Measurements from ENCODE around the gene TMEM255A.
"Not testable (repeated sequence)": the region's sequence is repeated elsewhere in the genome, so short reads cannot be mapped to it uniquely, and the experiment has no call there.

Gene TMEM255A

DNA sequence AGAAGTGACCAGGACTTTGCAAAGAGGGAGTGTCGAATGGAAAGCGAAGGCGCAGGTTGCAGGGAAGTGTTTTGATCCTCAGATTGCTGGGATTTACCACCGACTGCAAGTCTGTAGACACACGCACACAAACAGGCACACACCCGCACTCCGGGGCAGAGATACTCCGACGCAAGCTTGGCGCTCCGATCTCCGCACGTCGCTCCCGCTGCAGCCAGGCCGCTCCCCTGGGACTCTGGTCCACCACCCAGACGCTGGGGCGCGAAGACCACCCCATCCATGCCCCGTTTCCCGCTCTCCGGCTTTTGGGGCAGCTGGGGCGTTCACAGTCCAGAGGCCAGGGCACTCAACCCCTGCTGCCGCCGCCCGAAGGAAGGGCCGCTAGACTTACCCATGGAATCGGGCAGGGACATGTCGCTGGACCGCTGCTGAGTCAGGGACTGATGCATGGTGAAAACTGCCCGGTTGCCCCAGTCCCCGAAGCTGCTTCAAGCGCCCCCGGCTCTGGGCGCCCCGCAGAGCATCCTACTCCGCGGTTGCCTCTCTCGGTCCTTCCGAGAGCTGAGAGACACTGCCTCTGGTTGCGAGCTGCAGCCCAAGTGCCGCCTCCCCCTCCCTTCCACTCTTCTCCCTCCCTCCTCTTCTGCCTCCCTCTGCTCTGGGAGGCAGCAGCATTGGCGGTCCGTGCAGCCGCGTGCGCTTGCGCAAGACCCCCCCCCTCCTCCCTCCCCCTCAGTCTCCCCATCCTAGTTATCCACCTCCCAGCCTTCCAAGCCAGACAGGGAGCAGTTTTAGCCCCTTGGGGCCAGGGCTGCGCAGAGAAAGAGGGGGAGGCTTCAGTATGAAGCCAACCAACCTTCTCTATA lies at the start of gene TMEM255A:
Gene TMEM255A (minus strand): TSS at position 601 of the 866 bp plus-strand sequence. CDS start 152 bp downstream, at position 449.
- peak; percentile 7 for DNase-seq

DNA sequence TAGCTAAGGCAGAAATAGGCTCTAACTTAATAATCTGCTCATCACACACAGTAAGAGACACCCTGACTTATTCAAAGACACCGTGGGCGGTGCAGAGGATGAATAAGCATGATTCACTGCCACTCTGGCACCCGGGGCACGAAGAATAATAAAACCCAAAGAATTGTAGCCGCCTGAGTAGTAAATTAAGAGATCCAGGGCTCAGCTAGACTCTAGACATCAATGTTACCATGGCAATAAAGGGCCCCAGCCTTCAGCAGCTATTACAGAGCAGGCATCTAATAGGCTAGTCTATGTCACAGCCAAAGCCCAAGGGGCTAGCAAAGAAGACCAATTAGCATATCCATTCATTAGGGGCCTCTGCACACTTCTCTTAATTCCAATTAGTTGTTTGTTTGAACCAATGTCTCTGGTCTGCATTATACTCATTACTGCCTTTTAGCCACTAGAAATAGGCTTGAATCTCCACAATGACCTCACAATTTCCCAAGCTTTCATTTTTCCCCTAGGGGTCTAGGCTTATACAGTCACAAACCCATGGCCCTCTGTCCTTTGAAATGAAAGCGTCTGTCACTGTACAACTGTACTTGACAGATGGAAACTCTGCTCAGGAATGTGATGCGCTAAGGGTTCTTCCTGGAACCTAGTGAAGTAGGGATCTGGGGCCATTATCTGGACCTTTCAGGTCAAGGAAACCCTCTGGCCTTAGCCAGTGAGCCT lies 47.6 kb upstream of the TMEM255A start:
- peak; percentile 66 for DNase-seq

DNA sequence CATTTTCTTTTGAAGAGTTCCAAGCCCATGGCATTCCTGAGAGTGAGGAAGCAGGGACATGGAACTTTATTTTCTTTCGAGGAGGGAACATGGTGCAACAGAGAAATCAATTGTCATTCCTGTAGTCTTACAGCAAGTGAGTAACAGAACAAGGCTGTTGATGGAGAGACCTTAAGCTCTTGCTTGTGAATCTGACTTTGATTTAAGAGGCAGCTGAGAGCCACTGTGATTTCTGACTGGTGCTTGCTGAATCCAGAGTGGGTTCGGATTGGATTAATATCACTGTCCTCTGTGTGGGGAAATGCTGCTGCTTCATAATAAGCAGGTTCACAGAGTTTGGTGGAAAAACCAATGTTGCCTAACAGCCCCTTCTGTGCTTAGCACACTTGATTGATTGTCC lies 45.9 kb upstream of the TMEM255A start:
- DNase-seq, result no peak

GRCh38 chrX:120356084-120356483 lies 44.8 kb upstream of the TMEM255A start:
- no peak for DNase-seq

DNA sequence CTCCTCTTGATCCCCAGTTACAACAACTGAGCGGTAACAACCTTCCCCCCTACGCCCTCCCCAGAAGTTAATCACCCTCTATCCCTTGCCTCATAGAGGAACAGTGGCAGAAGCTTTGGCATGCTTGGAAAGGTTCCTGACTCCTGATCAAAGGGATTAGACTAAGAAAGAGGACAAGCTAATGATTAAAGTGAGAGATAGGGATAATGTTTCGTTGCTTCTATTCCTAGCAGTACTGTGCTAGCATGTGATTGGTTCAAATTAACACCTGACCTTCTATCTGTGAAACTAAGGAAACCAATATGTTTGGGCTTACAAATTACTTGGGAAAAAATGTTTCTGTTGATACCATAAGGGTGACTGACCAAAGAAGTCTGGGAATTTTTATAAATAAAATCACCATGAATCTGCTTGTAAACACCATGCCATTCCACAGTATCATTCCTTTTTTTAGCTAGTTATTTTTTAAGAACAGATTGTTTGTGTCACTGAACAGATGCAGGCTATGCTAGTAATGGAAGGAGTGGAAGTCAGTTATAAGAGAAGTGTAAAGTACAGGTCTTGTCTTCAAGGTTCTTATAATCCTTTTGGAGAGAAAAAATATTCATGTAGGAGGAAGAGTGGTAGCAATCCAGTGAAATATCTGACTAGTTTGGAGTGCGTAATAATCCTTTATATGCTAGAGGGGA lies 39.3 kb upstream of the TMEM255A start:
- no peak for DNase-seq

- DNase-seq, result not testable (repeated sequence)
Observed at GRCh38 chrX:120344566-120344965, 33.3 kb upstream of the TMEM255A start.

DNA sequence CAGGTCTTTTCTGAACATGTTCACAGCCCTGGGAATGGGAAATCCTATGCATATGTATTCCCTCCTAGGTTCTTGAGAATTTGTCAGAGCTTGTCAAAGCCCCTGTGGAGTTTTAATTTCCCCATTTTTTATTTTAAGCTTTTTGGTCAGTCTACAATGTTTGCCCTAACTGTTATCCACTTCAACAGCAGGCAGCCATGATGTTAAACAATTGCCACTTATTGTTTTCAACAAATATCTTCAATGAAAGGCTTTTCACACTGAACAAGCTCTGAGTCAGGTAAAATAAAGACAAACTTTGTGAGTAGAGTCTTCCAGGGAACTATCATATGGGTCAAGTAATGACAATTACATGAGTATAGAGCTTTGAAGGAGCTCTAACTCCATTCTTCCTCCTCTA lies 25.6 kb upstream of the TMEM255A start:
- DNase-seq, result no peak

GRCh38 chrX:120335289-120335688 lies 24.0 kb upstream of the TMEM255A start:
- no peak for DNase-seq

- DNase-seq, result no peak
Observed at GRCh38 chrX:120334603-120335002, 23.3 kb upstream of the TMEM255A start.

DNA sequence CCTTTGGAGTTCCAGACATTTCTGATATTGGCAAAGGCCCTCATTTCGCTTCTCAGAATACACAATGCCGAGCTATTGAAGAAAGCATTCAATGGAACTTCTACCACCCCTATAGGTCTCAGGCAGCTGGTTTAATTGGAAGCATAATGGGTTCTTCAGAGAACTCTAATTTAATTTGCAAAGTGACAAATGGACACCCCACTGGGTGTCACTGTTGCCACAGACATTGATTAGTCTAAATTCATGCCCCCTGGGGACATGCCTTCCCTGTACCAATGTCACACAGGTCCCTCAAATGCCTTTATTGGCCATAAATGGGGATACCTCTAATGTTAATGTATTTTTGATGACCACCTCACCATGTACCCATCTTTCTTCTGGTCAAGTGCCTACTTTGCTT lies 22.9 kb upstream of the TMEM255A start:
- DNase-seq, result no peak

DNA sequence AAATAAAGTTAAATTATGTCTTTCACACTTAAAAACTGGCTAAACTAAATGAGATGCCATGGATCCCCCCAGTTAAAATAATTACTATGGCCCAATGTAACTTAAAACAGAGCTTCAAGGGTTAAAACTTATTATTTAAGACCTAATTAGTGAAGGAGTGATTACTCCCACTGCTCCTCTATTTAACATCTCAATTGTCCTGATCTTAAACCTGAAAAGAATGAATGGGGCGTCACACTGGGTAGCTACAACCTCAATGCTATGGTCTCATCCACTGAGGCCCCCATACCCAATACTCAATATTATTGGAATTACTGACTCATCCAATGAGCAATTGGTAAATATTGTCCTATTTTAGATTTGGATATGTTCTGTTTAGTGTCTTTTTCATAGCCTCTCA lies 21.1 kb upstream of the TMEM255A start:
- no peak for DNase-seq

GRCh38 chrX:120331116-120331515 lies 19.9 kb upstream of the TMEM255A start:
- DNase-seq, result no peak

- no peak for DNase-seq
Observed at GRCh38 chrX:120321520-120322281, 10.4 kb upstream of the TMEM255A start.

- no peak for DNase-seq
Observed at GRCh38 chrX:120318411-120318810, 7.2 kb upstream of the TMEM255A start.

GRCh38 chrX:120316587-120317283 lies 5.5 kb upstream of the TMEM255A start:
- DNase-seq, result no peak

GRCh38 chrX:120315776-120316175 lies 4.5 kb upstream of the TMEM255A start:
- no peak for DNase-seq

GRCh38 chrX:120311727-120312063 lies 434 bp upstream of the TMEM255A start:
- no peak for DNase-seq

DNA sequence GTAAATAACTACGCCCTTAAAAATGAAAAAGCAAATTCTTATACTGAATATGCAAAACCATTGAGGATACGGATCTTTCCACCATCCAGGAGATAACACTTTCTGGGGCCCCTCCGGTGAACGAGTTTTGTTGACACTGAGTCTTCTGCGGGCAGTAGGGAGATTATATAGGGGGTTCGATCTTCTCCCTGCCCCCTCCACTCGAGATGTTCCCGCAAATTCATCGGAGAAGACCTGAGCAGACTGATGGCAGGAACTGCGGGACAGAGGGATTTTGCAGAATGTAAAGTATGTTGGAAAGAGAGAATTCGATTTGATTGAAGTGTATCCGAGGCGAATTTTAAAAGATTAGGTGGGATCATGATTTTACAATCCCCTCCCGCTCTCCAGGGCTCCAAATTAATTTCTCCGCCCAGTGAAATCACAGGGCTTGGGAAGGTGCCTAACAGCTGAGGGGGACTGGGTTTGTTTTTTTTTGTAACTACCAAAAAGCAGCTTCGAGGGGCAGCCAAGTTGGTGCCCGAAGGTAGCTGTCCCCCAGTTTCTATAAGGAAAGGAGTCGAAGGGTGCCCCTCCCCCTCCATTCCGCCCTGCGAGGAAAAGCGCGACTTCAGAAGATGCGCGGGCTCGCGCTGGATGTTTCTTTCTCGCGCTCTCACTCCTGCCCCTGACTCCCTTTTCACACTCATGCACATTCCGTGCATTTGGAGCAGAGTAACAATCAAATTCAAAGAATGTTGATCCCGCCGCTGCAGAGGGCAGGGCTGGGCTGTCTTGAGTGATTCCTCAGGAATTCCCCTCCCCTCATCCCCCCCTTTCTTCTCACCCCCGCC lies 1.2 kb downstream of the TMEM255A start:
- DNase-seq, result peak; percentile 32

GRCh38 chrX:120308959-120309872 lies 2.0 kb downstream of the TMEM255A start:
- DNase-seq, result peak; percentile 73

DNA sequence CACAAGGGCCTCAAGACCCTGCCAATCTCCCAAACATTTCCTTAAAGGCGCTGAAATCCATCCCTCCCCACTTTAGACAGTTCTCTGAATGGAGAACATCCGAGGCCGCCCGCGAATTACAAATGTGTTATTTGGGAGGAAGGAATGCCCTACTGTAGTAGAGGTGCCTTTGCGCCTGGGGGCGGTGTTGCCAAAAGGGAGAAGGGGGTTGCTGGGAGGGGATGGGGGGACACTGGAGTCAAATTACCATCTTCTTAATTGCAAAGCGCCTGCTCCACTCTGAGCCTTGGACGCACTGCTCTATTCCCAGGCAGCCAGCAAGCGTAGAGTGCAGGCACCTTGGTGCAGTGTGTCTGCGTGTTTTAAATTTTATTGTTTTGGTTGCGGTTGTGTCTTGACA lies 2.7 kb downstream of the TMEM255A start:
- peak; percentile 6 for DNase-seq

Measured in activated CD4-positive, alpha-beta T cell treated with anti-CD3 and anti-CD28 coated beads for 48 hours (primary cell).